Cerebellar cortex (tissue), 1 donor: ENCODE data around the gene SLC16A8.
"Not testable (repeated sequence)": the region's sequence is repeated elsewhere in the genome, so short reads cannot be mapped to it uniquely, and the experiment has no call there.

ENCODE experiments used
- DNase-seq: peaks from one replicate; pipeline ENCODE4 v3.0.0-alpha.2; 2015; ENCODE audit warnings: low spot score

SLC16A8 gene

DNA sequence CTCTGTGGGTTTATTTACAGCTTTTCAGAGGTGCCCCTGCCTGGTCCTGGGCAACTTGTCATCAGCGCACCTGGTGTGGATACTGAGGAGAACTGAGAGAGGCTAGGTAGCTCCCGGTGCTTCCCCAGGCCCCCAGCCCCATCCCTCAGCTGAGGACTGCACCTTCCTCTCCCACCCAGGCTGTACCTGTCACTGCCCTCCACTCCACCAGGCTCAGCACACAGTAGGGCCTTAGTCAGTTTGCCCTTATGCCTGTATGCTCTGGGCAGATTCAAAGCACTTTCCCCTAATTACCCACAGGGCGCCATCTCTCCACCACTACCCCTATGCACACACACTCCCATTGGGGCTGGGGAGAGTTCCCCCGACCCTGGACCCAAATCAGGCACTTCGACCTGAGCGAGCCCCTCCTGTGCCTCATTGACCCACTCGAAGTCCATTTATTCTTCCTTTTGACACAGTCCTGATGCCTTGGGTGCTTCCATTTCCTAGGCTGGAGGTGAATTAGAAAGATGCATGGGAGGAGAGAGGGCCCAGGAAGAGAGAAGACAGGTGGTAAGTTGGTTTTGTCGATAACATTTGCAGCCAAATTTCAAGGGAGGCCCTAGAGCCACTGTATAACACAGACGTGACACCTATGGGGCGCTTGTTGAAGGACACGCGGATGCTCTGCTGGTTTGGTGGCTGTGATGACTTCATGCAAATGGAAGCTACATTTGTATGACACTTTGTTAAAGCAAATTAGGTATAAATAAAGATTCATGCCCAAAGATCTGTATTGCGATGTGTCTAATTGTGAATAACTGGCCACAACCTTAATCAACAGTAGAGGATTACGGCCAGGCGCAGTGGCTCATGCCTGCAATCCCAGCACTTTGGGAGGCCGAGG lies 40.6 kb downstream of the SLC16A8 start:
- DNase-seq: no peak

DNA sequence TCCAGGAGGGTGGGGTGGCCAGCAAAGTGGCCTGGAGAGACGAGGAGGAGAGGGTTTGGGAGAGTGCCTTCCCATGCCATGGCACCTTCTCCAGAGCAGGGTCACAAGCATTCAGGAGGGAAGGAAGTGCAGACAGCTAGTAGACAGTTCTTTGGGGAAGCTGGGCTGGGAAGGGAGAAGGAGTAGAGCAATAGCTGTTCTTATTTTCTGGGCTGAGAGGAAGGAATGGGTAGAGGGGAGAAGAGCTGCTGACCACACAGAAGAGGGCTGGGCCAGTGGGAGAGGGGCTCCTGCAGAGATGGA lies 41.5 kb downstream of the SLC16A8 start:
- no peak for DNase-seq

DNA sequence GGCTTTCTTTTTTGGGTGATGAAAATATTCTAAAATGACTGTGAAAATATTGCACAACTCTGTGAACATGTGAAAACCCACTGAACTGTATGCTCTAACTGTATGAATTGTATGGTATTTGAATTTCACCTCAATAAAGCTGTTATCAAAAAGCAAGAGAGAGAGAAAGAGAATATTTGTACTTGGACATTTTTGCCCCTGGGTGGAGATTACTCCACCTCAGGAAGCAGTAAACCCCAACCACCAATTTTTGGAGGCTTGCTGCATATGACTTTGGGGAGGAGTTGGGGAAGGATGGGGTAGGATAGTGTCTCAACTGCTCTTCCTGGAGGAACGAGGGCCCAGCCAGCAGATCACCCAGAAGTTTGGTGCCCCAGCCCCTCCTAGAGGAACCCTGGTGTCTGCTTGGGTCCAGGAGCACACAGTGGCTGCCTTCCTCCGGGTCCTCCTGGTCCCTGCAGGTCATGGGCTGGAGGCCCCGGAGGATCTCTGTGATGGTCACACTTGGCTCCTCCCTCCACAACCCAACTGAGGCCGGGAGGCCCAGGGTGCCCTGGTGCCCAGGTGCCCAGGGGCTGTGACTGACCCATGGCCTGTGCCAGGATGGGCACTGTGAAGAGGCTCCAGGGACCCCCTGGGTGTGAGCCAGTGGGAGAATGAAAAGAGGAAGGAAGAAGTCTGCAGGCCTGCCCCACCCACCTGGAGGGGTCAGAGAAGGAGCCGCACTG lies 42.1 kb downstream of the SLC16A8 start:
- no peak for DNase-seq

DNA sequence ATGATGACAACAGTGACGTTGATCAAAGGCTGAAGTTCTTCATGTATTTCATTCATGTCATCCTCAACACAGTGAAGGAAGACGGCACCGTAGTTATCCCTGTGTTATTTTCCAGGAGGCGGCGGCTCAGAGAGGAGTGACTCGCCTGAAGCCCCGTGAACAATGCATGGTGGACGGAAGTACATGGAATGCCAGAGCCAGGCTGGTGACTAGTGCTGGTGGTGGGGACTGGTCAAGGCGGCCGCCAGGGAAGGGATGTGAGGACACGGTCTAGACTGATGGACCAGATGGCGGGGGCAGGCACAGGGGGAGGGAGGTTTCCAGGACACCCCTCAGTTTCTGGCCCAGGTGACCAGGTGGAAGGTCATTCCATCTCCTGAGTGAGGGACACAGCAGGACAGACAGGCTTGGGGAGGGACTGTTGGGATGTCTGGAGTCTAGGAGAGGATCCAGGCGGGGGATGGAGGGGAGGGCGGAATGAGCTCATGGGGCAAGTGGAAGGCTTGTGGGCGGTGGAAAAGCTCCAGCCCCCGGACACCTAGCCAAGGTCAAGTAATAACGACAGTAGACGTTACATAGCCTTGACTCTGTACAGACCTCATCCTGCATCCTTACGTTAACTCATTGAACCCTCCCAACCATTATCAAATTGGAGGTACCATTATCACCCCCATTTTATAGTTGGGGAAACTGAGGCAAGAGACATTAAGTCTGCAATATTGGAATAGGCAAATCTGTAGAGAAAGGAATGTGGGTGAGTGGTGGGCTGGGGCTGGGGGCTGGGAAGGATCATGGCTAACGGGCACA lies 42.8 kb downstream of the SLC16A8 start:
- DNase-seq: no peak

DNA sequence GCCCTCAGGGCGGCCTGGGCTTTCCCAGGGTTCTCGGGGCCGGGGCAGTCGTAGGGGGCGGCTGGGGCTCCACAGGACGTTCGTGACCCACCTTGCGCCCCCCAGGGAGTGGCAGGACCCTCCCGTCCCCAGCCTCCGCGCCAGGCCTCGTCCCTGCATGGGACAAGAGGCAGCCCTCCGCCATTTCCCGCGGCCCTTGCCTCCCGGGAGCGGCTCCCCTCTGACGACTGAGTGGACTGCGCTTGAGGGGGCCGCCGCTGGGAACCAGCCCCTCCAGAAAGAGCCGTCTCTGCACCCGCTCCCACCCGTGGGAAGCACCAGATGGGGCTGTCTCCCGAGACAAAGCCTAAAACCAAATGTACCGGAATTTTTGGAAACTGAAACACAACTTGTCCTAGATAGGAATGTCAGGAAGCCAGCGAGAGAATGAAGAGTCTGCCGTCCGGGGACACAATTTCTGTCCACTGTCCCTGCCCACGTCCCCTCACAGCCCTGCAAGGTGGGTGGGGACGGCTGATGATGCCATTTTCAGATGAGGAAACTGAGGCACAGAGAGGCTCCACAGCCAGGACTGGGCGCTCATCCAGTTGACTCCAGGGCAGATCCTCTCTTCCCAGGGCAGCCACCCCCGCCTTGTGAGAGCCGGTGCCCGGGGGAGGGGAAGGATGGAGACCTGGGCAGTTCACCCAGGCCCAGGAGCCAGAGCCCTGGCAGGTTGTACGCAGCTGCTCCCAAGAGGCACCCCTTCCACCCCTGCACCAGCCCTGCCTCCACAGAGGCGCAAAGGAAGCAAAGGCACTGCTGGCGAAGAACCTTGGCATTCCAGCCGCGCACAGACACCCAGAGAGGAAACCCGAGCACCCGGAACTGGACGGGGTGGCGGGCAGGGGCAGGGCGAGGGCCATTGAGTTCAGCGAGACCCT lies 44.8 kb downstream of the SLC16A8 start:
- no peak for DNase-seq

DNA sequence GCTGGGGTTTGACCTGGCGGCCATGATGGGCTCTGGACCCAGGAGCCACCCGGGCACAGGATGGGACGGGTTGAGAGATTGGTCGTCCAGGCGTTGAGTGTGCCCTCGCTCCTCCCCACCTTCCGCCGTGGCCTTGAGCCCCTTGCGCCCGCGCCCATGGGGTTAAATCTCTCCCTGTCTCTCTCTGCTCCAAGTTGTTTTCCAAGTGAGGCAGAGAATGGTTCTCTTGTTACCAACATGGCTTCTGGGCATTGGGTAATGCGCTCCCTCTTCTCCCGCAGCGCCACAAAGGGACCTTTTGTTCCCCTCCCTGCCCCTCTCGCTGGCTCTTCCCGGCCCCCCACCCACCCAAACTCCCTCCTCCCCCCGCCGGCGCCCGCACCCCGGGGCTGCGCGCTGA lies 45.6 kb downstream of the SLC16A8 start:
- DNase-seq: no peak

DNA sequence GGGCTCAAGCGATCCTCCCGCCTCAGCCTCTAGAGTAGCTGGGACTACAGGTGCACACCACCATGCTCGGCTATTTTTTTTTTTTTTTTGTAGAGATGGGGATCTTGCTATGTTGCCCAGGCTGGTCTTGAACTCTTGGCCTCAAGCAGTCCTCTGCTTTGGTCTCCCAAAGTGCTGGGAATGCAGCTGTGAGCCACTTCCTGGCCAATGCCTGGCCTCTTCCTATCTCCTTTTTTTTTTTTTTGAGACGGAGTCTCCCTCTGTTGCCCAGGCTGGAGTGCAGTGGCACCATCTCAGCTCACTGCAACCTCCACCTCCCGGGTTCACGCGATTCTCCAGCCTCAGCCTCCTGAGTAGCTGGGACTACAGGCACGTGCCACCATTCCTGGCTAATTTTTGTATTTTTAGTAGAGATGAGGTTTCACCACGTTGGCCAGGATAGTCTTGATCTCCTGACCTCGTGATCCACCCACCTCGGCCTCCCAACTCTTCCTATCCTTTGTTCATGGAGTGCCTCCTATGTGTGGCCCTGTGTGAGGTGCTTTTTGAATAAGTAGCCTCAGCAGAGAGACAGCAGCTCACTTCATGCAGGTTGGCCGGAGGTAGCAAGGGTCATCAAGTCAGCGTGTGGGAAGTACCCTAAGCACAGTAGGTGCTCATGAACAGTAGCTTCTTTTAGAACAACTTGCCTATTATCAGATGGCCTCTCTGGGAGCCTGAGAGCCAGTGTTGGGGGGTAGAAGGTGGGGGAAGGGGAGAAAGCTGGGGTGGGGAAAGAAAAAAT lies 46.4 kb downstream of the SLC16A8 start:
- DNase-seq: not testable (repeated sequence)

DNA sequence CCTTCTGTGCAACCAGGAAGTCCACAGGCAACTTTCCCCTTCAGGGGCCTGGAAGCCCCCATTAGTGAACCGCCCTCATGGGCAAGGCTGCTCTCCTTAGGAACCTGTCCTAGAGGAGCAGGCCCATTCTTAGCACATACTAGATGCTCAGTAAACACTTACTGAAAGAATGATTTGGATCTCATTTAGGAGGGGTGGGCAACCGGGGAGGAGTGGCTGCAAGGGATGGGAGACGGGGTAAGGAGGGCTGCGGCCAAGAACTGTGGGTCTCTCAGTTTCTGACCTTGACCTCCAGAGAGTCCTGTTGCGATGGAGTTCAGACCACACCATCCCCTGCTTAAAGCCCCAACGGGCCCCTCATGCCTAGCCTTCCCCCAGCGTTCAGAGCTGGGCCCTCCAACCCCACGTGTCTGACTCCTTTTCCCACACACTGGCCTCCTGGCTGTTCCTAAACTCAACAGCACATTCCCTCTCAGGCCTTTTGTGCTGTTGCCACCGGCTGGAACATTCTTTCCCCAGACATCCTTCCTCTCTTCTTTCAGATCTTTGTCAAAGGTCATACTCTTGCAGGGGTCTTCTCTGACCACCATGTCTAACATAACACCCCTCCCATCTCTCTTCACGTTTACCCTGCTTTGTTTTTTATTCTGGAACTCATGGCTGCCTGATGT lies 47.5 kb downstream of the SLC16A8 start:
- DNase-seq: no peak

DNA sequence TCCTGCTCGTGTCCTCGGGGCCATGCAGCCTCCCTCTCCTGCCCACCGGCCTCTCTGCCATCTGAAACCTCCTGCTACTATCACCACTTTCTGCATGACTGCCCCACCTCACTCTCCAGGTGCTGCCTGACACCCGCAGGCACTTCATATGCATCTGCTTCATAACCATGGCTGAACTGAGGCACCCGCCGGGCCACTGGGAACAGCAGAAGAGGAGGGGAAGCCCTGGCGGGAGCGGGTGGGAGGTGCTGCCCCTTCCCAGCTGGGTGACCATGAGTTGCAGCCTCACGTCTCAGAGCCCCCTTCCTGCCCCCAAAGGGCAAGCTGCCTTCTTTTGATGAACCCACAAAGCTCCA lies 48.5 kb downstream of the SLC16A8 start:
- no peak for DNase-seq

DNA sequence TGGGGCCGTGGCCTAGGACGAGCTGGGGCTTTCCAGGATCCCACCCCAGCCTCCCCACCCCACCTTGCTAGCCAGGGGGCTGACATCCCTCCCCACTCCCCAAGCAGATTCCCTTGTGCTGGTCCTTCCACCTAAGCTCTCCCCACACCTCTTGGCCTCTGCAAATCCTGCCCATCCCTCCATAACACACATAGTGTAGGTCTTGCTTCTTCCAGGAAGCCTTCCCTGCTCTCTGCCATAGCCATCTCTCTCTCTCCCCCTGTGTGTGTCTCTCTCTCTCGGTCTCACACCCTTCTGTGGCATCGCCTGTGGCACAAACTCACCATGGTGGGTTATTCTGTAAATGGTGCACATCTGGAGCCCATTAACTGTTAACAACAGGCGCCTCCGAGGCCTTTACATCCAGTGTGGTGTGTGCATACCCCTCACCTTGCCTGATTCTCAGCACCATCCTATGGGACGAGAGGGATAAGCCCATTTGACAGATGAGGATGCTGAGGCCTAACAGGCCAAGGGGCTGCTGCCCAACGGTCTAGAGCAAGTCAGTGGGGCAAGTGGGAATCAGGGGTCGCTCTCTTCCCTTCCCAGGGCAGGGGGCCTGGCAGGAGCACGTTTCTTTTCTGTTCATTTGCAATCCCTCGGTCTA lies 49.0 kb downstream of the SLC16A8 start:
- DNase-seq: no peak

DNA sequence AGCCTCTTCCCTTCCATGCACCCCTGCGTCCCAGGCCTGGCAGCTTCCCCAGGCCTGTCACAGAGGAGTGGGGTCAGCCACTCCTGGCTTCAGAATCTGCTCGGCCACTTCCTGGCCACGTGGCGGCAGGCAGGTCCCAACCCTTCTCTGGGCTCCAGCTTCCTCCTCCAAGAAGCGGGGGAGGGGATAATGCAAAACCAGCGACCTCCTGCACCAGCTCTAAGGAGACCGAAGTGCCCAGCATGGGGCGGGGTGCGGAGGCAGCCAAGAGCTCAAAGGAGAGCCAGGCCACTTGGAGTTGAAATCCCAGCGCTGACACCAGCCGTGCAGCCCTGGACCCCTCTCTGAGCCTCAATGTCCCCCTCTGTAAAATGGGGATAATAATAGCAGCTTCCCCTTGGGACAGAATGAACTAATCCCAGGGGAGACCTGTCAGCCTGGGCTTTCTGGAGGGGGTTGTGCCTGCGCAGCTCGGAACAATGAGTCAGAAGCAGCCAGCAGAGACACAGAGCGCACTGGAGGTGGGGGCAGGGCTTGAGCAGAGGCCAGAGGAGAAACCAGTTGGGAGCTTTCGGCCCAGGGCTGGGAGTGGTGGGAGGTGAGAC lies 49.6 kb downstream of the SLC16A8 start:
- peak; percentile 58 for DNase-seq

DNA sequence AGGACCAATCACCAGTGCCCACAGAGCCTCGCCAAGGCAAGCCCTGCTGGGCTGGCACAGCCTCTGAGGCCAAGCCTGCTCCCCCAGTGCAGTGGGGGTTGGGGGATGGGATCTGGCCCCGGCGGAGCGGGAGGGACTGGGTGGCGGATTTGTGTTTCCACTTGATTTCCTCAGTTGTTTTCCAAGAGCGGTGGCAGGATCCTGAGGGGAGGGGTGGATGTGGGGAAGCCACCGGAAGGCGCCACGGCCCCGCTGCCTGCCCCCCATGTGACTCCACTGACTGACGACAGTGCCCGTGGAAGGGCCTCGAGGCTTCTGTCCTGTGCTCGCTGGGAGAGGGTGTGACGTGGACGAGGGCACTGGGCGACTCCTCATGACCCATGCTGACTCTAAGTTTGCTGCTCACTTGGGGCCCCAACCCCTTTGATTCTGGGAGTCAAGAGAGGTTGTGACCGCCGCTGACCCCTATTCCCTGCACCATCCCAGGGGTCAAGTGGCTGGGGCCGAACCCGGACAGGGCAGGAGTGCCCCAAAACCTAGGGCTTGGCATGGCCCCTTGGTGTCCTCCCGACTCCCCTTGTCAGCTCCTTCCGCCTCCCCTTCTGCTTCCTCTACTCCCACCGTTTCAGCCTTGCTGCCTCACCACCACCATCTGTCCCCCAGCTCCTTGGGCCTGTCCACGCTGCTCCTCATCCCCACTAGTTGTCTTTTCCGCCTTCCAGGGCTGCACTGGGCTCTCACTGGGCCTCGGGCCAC lies 50.3 kb downstream of the SLC16A8 start:
- peak; percentile 37 for DNase-seq

DNA sequence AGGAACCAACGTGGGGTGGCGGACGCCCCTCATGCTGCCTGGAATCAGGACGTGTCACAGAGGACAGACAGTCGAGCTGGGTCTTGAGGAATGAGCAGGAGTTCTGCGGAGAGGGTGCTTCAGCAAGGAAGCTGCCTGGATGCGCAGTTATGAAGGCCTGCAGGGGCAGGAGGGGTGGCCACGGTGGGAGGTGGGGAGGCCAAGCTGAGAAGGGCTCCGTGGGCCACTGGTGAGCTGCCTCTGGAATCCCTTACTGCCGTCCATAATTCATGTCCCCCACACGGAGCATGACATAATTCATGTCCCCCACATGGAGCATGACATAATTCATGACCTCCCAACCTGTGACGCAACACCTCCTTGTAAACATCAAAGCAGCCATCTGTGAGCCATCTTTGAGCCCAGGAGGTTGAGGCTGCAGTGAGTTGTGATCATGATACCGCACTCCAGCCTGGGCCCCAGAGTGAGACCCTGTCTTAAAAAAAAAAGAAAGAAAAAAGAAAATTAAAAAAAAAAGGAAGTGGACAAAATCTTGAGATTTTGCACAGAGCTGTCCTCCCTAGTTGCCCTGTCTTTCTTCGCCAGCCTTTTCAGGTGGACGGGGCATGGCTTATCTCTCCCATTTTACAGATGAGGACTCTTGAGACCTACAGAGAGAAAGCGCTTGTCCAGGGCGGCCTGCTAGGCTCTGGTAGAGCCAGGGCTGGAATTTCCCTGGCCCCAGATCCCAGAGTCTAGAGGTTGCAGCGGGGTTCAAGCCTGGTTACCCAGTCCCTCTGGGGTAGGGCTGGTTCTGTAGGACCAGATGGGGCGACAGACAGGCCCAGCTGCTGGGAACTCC lies 51.1 kb downstream of the SLC16A8 start:
- DNase-seq: no peak

DNA sequence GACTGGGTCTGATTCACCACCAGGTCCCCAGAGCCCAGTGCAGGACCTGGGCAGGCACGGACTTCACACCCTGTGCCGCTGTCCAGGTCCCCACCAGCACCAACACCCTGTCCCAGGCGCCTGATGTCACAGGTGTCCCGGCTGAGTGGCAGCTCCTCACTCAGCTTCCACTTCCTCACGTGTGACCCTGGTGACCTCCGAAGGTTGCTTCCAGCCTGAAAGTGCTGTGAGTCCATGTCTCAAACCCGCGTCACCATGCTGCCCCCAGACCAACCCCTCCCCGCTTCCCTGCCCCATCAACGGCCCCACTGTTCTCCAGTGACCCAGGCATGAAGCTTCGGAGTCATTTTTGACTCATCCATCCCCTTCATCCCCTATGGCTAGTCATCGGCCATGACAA lies 52.5 kb downstream of the SLC16A8 start:
- no peak for DNase-seq

DNA sequence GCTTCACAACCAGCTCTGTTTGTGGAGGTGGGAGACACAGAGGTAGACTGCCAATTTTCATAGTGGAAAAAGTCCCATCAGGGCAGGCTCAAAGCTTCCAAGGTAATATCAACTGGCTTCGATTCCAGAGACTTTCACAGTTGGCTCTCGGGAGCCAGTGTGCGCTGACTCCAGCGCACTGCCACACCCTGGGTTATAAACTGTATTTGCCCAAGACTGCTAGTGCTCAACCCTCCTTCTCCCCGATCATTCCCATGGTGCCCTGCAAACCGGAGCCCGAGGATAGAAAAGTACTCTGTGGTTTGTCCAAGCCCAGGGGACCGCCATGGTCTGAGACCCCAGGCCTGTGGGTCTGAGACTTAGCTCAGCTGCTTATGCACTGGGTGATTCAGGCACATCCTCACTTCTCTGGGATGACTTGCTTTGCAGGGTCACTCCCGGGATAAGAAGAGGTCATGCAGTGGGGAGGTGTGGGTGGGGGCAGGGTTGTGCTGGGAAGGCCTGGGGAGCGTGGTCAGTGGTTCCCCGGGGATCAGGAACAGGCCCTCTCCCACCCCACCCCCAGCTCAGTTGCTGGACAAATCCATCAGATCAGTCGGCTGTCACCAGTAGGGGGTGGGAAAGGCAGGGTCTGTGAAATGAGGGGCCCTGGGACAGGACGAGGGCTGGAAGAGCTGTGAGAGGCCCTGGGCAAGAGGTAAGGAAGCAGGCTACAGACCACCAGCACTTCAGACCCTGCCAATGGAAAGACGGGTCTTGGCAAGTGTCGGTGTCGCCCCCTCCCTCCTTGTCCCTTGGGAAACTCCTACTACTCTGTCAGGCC lies 53.5 kb downstream of the SLC16A8 start:
- DNase-seq: no peak

DNA sequence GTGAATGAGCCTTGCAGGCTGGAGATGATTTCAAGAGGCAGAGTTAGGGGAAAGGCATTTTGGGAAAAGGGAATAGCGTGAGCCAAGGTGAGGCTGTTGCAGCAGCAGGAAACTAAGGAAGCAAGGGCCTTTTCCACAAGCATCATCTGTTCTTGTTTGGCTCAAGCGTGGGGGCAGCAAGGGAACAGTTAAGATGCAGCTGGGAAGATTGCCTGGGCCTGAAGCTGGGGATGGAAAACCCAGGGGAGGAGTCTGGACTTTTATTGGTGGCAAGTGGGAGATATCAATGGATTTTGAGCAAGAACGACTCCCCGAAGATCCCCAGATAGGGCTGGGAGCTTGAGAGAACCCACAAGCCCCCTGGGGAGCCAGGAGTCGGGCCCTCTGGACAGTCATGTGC lies 54.1 kb downstream of the SLC16A8 start:
- DNase-seq: no peak

DNA sequence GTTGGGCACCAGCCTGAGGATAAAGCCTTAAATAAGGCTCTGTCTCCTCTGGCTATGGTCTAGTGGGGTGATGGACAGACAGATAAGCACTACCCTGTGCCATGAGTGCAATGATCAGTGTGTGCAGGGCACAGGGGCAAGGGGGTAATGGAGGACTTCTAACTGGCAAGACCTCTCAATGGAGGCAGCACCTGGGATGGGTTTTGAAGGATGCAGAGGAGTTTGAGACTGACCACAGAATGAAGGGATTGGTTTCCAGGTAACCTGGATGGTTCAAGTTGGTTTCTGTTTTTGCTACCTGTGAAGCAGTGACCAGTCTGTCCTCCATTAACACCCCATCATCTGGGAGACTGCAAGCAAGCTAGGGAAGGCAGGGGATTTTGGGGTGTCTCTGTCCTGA lies 54.6 kb downstream of the SLC16A8 start:
- DNase-seq: no peak
